ENCODE data around the gene KRTAP29-1.

KRTAP29-1 gene

DNA sequence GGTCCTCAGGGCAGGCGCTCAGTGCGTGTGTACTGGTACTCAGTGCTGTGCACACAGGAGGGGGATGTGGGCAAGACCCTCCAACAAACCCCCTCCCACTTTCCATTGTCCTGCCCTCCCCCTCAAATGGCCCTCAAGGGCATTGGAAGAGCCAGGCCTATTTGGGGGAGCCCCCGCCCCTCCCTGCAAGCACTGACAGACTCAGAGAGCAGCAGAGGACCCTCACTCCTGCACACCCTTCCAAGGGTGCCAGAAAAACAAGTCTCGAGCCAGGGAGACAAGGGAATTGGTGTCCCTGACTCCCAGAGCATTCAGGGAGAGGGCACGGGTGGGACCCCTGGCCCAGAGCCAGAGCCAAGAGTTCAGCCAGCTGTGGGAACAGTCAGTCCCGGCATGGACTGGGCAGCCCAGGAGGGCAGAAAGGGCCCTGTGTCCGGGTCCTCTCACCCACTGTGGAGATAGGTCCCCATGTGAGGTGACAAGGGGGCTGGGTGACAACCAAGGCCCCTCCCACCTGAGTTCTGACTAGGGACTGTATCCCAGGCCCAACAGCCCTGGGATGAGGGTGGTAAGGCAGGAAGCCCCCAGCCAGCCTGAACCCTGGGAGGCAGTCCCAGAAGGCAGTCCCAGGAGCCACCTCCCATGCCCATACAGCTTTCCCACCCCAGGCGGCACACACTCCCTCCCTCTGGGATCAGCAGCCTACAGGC lies 24.9 kb upstream of the KRTAP29-1 start:
- FAIRE-seq, result no peak

DNA sequence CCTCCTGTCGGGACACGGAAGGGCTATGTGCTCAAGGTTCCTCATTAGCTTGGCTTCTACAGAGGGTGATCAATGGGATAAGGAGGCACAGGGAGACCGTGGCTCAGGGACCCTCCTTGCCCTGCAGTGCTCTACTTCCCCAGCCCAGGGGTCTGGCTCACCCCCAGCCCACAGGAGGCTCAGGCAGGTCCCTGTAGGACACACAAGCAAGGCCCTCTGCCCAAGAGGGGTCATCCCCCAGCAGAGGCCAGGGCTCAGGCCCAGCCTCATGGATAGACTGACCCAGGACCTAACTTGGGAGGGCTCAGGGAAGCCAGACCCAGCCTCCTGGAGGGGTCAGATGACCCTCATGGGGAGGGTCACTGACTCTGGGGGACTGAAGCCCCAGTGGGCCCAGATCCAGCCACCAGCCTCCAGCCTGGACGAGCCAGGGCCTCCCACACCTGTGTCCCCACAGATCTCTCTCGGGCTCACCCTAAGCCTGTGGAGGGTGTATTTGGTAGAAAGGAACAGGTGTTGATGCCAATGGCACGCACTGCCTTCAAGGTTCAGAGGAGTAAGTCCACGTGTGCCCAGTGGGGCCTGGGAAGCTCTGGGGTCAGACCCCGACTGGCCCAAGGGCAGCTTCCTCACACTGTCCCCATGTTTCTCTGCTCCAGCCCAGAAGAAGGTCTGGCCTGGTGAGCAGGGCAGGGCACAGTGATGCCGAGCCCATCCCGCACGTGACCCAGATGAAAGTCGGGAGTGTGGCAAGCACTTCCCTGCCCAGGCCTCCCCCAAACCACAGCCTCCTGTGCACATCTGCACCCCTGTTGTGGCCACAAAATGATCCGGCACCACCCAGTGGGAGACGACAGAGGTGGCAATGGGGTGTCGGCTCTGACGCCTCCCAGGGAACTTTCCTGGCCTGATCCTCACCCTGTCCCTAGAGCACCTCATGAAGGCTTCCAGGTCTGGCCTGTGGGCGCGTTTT lies 23.8 kb upstream of the KRTAP29-1 start:
- FAIRE-seq, result no peak

DNA sequence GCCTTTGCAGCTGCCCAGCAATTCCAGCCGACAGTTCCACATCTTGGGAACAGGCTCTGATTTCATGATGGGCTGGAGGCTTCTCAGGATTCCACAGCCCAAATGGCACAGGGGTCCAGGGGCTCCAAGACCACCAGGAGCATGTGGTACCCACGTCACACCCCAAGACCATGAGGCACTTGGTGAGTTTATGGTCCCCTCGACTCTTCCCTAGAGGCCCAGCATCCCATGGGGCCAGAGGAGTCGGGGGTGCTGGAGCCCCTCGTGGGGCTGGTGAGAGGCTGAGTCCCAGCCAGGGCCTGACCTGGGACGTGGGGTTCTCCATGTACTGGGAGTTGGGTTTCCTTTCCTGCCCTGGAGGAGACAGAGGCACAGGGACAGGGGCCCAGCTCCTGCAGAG lies 23.0 kb upstream of the KRTAP29-1 start:
- FAIRE-seq, result no peak

DNA sequence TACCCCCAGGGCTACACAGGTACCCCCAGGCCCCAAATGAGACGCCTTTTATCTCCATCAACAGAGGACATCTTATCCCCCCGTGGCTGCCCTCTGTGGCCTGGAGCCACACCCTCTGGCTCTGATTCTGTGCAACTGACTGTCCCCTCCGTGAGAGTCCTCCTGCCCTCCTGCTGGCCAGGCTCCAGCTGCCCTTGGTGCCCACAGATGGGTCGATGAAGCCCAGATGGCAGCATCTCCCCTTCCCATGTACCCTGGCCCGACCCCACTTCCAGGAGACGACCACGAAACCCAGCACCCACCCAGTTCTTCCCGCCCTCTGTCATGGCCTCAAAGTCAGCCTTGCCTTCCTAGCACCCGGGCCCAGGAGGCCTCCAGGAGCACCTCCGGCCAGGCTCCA lies 22.5 kb upstream of the KRTAP29-1 start:
- no peak for FAIRE-seq

DNA sequence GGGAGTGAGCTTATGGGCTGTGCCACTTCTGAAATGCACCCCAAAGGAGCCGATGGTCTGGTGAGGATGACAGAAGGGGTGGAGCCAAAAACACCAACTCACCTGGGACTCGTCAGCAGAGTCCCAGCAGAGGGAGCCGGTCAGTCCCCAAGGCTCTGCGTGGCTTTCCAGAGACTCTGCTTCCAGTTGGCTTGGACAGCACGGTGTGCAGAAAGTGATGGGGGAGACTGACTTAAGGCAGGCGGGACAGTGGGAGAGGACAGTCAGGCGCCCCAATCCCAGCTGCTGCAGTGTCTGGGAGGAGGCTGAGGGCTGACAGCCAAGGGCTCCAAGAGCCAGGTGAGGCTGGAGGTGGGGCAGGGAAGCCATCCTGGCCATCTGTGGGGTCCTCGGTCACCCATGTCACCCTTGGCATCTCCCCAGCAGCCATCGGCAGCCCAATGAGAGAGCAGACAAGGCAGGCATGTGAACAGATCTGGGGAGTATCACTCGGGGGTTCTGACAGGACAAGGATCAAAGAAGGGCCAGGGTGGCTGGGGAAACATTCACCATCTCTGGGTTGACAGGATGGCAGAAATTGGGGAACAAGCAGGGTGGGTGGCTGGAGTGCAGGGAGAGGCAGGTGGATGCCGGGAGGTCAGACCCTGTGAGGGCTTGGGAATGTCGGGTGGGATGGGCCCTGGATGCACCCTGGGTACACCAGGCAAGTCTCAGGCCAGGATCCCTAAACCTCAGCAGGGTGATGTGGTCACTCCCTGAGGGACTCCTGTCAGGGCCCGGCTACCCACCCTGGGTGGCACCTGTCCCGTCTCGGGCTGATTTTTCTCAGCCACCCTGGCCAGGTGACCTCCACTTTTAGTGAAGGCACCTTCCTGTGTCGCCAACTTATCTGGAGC lies 21.8 kb upstream of the KRTAP29-1 start:
- FAIRE-seq, result no peak

DNA sequence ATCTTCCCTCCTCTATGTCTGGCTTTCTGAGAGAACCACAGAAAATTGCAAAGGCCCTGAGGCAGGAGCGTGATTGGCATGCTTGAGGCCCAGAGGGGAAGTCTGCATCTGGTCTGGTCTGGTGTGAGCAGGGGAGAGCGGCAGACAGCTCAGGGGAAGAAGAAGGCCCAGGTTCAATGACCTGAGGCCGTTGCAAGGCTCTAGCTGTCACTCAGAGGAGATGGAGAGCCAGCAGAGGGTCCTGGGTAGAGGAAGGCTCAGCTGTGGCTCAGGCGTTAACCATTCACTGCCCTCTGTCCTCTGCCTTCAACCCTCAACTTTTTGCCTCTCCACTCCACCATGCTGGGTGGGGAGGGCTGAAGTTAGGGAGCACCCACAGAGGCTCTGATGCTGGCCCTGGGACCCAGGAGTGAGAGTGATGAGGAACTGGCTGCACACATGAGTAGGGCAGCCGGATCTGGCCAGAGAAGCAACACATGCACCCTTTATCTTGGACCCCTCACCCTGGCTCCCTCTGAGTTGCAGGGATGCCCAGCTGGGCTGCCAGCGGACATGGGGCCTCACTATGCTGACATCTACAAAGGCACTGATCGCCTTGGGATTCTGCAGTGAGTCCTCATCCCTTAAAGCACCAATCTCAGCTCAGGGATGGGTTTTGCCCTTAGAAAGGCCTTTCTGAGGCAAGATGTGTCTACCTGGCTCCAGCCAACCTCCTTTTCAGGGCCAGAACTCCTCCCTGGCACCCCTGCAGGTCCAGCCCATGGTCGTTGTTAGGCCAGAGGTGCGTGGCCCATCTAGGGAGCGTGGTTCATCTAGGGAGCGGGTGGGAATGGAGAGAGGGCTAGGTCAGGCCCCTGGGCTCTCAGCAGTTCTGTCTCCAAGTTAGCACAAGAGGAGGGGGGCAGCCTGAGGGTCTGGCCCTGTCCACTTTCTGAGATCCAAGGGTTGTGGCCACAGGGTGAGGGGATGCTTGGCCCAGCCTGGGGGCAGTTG lies 20.5 kb upstream of the KRTAP29-1 start:
- no peak for FAIRE-seq

DNA sequence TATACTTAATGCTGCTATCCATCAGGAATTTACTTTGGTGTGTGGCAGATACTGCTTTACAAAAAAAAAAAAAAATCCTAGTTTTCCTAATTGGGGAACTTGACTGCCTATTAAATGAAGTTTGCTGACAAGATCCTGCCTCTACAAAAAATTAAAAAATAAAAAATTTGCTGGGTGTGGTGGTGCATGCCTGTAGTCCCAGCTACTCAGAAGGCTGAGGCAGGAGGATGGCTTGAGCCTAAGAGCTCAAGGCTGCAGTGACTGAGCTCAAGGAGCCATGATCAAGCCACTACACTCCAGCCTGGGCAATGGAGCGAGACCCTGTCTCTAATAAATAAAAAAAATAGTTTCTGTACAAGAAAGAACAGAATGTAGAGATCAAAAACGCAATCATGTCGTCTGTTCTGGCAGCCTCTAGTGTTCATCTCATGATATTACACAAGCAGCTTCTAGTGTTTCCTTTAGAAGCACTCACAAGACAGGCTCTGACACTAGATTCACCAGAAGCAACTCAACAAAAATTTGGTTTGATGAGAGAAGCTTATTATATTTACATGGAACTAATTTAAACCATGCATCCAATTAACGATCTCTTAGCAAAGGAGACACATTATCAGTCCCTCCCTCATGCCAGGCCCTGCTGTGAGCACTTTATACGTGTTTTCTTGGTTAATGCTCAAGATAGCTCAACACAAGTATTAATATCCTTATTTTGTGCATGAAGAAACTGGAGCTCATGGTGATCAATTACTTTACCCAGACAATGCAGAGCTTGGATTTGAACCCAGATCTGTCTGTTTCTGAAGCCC lies 19.6 kb upstream of the KRTAP29-1 start:
- peak; percentile 32 for FAIRE-seq

DNA sequence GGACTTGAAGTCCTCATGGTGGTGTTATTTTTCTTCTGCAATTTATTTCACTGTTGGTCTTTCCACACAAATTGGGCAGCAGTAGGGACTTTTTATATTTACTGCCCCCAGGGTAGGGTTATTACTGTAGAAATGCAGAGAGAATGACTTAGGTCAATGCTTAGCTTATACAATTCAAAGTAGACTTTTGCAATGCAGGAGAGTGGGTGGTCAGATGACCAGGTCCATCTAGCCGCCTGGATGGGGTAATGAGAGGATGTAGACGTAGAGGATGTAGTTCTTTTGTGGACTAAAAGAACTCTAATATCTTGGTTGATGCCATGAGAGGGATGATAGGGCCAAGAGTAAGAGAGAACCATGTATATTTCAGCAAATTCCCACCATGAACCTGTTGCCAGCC lies 15.6 kb upstream of the KRTAP29-1 start:
- no peak for FAIRE-seq

DNA sequence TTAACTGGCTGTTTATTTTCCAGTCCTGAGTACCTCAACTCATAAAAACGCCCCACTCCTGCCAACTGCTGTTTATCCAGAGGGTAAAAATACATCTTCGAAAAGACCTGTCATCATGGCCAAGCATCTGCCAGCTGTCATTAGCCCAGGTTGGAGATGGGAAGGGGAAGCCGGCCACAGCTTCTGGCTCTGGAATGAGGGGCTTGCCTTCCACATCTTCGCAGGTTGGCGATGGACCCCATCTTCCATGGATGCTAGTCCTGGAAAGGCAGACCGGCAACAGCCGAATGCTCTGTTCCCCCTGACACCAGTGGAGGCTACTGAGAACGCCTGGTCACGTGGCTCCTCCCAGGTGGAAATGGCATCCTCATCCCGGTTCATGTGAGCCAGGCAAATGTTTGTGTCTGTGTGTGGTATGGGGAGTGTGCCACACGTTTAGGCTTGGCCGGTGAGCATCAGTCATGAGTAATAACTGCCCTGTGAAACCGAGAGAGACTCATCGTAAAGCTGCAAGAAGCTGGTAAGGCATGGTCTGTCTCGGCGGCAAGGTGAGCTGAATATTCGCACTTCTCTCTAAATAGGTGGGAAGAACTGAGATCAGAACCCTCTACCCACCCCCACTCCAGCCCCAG lies 13.3 kb upstream of the KRTAP29-1 start:
- no peak for FAIRE-seq

DNA sequence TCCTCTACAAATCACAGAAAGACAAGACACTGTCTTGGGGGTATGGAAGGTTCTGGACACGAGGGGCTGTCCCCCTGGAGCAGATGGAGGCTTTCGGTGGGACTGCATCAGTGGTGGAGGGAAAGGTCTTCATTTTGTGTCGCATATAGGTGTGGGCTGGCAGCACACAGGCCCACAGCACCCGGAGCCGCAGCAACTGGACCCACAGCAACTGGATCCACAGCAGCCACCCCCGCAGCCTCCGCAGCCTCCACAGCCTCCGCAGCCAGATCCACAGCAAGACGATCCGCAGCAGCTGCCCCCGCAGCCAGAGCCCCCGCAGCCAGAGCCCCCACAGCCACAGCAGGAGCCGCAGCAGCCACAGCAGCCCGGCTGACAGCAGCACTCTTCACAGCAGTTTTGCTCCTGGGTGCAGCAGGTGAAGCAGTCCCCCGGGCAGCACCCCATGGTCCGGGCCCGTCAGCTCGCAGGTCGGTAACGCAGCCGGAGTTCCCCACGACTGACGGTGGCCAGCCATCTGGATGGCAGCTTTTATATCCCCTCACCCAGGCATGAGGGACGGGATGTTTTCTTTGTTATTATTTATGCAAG lies 12.6 kb upstream of the KRTAP29-1 start, which contains the start of gene KRTAP17-1:
TSS of gene KRTAP17-1 (minus strand) at position 507 of the 591 bp plus-strand sequence. CDS start at position 447, 60 bp downstream.
- no peak for FAIRE-seq

DNA sequence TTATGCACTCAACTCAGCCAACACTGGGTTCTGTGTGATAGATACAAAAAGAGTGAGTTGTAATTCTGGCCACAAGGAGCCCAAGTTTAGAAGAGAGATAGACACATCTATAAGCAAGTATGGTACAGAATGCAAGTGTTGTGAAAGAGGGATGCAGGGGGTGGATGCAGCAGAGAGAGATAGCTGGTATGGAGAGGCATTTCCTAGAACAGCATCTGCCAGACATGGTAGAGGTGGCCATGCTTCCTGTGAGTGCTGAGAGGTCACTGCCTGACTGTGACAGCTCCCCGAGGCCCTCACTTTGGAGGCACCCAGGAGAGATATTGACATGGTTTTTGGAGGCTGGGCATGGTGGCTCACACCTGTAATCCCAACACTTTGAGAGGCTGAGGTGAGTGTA lies 8.5 kb upstream of the KRTAP29-1 start:
- no peak for FAIRE-seq

DNA sequence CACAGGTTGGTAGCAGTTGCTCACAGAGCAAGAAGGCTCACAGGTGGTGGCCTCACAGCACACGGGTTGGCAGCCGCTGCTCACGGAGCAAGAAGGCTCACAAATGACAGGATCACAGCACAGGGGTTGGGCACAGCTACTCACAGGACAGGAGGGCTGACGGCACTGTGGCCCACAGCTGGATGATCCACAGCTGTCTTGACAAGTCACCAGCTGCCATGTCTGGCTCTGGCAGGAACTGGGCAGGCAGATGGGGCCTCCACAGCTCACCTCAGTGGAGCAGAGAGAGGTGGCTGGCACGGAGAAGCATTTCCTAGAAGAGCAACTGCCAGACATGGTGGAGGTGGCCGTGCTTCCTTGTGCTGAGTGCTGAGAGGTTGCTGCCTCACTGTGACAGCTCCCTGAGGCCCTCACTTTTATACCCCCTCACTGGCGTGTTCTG lies 6.3 kb upstream of the KRTAP29-1 start, which contains the start of gene KRTAP16-1:
TSS of gene KRTAP16-1 (minus strand) at position 392 of the 442 bp plus-strand sequence. CDS start at position 336, 56 bp downstream.
- no peak for FAIRE-seq

DNA sequence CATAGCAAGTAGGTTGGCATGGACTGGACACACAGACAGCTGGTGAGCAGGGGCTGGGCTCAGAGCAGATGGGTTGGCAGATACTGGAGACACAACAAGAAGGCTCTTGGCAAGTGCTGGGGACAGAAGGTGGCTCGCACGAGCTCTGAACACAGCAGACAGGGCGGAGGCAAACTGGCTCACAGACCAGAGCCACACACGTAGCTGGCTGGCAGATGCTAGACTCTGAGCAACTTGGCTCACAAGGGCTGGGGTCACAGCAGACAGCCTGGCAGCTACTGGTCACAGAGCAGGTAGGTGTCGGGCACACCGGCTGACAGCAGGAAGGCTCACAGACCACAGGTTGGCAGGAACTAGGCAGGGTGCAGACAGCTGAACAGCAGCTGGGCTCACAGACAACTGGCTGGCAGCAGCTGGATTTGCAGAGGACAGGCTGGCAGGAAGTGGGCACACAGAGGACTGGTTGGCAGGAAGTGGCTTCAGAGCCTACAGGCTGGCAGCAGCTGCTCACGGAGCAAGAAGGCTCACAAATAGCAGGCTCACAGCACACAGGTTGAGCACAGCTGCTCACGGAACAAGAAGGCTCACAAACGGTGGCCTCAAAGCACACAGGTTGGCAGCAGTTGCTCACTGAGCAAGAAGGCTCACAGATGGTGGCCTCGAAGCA lies 5.7 kb upstream of the KRTAP29-1 start:
- FAIRE-seq, result no peak

DNA sequence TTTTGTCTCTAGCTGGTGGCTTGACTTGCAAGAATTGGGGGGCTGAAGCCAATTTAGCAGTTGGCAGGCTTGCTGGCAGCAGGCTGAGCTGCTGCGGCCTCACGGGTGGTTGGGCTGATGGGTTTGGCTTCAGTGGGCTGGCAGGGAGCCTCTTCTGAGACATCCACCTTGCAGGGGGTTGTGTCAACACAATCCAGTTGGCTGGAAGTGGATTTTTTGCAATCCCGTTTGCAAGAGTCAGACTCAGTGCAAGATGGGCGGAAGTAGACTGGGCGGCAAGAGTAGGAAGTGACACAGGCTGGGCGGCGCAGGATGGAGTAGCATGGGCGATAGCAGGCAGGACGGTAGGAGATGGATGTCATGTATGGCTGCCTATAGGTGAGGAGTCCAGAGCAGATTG lies 5.0 kb upstream of the KRTAP29-1 start:
- FAIRE-seq, result no peak

DNA sequence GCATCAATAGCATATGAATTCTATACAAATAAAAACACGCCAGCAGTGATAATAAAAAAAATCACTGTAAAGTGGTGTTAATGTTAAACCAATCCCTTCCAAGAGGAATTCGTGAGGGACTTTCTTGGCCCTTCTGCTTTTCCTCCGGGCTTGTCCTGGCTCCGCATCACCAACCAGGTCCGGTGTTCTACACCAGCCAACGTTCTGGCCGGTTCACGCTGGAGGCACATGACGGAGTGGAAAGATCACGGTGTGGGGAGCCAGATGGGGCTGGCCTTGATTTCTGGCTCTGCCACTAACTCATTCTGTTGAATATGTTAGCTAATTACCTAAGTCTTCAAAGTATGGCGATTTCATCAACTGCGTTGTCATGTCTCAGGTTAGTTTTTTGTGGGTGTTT lies 1.4 kb upstream of the KRTAP29-1 start:
- no peak for FAIRE-seq

DNA sequence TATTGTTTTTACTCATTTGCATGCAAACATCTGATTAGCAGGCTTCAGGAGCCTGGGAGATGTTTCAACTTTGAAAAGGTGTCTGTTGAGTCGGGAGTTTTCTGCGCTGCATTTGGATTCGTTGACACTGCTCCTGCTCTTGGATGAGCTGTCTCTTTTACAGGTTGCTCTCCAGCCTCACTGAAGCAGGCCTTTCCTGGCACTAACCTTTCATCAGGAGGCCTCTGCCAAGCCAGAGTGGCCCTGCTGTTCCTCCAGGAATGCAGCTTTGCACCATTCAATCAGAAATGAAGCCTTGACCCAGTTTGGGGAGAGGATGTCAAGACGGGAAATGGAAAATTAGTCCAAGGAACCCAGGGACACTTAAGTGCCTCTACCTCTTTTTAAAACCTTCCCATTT lies 330 bp upstream of the KRTAP29-1 start:
- no peak for FAIRE-seq

DNA sequence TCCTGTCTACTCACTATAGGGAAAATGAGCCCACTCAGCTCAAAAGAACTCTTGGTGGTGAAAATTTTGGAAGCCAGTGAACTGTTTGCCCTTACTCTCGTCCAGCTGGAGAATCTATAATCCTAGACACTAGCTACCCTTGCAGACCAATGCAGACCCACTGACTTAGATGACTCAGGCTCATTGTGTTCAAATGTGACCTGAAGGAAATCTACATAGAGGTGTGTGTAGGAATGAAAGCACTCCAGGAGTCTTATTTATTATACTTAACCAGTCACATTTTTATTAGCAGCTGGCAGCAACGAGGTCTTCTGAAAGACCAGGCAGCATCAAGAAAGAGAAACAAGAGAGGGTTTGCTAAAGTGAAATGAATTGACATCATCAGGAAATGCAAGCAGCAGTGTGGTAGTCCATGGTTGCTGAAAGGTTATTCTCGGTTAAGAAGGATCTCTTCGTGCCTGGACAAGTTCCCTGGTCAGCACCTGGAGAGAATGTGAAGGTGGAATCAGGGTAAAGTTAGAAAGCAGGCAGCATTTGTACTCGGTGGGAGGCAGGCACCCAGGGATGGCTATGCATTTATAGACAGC lies 1.4 kb downstream of the KRTAP29-1 start:
- FAIRE-seq, result no peak

DNA sequence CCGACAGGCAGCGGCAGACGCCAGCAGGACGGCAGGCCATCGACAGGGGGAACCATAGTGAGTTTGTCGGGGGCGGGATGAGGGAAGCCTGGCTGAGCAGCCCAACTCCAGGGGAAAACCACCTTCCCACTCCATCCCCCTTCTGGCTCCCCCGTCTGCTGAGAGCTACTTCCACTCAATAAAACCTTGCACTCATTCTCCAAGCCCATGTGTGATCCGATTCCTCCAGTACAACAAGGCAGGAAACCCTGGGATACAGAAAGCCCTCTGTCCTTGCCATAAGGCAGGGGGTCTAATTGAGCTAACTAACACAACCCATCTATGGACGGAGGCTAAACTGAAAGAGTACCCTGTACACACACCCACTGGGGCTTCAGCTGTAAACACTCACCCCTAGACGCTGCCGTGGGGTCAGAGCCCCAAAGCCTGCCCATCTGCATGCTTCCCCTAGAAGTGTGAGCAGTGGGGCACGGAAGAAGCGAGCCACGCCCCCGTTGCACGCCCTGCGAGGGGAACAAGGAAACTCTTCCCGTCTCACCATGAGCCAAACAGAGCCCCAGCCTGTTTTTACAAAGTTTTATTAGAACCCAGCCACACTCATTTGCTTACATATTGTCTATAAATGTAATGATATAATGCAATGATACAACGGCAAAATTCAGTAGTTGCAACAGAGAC lies 4.1 kb downstream of the KRTAP29-1 start:
- FAIRE-seq, result no peak

Measured in TTC549 (cell line).